NCI-H128 (cell line): ENCODE measurements around the gene PARD3B.
A peak's percentile ranks its signal among the peaks of the same experiment; 100 is the strongest.

Experiments
- DNase-seq: peaks from one replicate; lab custom pipeline; 2025; ENCODE audit not compliant: unreplicated experiment; lab: John Stamatoyannopoulos, UW

Gene PARD3B

DNA sequence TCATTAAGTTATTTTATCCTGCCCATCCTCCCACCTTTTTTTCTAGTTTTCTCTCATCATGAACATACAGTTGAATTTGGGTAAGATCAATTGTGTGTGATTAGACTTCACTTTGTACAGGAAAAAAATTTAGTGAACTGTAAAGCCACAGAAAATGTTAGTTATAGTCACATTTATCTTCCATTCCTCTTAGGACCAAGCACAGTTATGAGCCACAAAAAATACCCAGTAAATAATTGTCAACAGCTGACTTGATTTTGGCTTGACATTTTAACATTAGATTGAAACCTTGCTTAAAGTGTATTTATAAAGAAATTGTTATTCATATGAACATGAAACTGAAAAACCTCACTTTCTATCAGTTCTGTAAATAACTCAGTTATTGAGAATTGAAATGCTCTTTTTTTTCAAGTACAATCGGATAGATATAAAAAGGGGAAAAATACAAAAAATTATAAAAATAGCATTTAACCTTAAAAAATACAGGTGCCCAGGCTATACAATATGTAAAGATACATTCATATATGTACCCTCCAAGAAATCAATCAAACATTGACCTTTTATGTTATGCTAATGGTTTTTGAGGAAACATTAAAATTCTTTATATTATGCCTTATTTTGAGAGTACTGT, 747.5 kb downstream of the PARD3B start:
- no peak for DNase-seq

DNA sequence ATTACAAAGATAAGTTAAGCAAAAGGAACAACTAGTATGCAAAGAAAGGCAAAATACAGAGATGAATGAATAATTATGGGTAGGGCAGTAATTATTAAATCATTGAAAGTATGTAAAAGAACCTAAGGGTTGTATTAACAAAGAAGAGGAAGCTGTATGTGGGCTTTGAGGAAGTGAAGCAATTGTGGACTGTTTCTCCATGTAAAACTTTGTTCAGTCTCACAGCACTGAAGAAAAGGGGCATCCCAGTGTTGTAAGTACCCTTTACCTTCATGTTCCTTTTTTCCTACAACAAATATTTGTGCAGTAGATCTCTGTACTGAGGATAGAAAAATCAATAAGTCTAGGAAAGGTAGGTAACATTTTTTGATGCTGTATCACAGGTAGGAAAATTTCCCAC, 748.3 kb downstream of the PARD3B start:
- DNase-seq, result no peak

DNA sequence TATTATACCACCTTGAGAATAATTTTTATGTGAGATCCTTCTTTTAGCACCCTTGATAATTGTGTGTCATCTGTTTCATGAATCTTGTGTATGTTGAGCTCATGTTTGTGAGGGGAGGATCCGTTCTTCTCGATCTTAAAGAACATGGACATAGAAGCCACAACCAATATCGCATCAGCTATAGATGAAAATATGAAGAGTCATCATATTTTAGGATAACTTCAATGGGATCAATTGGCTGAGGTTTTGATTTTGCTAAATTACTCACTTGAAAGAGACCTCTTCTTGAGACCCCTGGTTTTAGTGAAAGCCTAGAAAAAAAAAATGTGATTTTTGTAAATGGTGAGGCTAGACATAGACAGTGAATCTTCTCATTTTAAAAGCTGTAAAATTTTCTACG, 751.7 kb downstream of the PARD3B start:
- DNase-seq, result no peak

DNA sequence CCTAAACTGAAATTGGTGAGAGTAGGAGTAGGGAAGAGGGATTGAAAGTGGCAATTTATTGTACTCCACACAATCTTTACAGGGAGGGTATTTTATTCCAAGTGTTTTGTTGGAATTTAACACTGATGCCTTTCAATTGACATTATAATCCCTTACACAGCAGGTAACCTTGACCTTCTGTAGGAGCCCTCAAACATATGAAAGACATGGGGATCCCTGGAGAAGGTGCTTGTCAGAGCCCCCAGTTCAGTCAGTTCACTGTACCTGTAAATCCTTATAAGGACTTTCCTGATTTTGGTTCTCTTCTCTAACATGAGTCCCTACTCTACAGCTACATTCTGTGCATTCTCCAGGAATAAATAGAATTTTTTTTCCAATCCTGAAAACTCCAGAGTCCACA, 752.1 kb downstream of the PARD3B start:
- DNase-seq, result no peak

DNA sequence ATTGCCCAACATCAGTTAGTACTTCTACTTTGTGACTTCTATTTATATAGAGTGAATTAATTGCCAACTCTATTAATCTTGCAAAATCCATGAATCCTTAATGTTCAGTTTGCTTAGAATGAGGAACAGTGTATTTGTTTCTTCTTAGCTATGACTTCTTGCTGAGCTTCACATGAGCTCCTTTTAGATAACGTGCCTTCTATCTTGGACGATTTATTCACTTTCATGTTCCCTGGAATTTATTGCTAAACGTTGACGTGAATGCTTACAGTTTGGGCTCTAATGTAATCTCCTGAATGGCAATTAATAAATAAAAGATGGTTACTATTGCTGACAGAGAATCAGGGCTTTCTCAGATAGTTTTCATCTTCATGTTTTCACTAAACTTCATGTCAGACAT, 752.6 kb downstream of the PARD3B start:
- no peak for DNase-seq

DNA sequence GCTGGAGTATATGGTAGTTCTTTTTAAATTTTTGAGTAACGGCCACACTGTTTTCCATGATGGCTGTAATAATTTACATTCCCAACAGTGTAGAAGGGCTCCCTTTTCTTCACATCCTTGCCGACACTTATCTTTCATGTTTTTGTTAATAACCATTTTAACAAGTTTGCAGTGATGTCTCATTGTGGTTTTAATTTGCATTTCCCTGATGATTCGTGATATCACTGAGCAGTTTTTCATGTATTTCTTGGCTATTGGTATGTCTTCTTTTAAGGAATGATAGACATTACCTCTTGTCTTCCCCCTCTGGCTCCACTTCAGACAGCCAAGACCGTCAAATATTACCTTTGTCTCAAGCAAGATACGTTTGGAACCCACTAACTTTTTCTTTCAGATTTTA, 765.9 kb downstream of the PARD3B start:
- no peak for DNase-seq

DNA sequence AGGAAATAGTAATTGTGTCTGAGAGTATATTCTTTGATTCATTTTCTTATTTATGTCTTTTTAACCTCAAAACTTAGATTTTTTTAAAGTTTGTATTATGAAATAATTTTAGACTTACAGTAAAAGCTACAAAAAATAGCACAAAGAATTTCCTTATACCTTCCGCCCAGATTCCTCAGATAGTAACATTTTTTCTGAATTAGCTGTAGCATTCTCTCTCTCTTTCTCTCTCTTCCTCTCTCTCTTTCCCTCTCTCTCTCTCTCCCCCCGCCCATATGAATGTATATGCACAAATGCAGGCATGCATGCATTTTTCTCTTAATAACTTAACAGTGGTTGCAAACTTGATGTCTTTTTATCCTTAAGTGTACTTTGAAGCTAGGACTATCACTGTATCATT, 776.0 kb downstream of the PARD3B start:
- DNase-seq, result no peak

DNA sequence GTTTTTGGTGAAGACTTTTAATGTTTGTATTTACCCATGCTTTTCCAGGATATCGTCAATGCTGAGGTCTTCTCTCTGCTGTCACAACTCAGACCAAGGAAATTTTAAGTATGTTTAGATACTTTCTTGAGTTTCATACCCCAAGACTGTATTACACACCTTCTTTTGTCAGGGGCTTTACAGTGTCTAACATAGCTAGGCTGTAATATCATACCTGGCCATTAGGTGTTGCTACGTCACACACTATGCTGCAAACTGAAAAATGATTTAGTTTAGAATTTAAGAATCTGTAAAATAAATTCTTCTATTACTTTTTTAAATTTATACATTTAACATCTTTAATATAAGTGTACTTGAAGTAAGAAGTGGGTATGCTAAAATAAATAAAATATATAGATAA, 778.7 kb downstream of the PARD3B start:
- DNase-seq, result no peak

DNA sequence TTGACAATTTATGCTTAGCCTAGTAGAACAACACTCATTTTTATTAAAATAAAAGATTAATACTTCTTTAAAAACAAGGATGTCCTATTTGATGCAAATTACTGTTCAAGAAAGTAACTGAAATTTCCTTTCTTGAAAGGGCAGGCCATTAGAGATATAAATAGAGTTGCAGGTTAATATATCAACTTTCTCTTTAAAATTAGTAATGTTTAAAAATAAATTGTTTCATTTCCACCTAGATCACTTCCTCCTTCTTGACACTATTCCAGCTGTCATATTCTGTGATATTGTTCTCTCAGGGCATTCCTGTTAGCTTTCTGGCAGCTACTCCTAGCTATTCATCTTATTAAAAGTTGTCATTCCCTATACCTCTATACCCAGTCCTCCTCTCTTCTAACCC, 779.1 kb downstream of the PARD3B start:
- DNase-seq, result no peak

DNA sequence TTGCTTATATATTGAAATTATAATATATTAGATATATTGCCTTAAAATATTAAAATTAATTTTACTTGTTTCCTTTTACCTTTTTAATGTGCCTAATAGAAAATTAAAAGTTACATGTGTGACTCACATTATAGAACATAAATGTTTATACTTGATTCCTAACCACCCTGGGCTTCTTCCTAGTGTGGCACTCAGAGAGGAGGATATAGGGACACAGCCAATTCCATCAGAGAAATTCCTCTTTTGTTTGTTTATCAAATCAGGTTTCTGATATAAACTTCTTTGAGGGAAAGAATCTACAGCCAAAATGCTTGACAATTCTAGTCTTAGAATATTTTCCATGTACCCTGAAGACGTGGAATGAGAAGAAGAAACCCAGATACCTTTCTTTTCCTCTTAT, 788.1 kb downstream of the PARD3B start:
- no peak for DNase-seq

DNA sequence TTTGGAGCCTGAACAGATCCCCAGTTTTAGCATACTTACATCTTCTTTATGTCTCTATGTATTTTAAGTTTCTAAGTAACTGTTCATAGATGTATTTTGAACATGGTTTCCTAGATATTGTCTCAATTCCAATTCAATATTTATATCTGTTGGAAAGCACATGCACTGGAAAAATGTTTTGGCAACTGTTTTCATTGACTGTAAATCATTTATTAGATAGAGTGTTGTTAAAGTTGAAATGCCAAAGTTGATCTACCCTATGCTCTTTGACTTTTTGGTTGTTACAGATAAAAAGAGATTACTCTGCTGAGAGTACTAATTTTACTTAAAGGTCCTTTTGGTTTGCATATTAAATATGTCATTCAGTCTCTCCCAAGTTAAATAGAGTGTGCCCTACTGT, 792.0 kb downstream of the PARD3B start:
- no peak for DNase-seq

DNA sequence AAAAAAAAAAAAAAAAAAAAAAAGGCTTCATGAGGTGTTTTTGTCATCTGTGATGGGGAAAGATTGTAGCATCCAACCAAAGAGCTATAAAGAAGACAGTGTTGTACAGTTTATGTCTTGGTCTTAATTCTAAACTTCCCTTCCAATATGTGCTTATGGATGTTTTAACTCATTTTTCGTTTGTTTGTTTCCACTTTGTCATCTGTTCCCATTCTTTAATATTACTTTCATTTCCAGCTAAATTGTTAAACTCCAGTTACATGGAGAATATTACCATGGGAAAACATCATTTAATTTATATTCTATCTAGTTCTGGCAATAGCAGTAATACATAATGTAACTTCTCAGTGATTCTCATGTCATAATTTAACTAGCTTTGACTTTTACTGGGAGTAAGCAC, 792.9 kb downstream of the PARD3B start:
- no peak for DNase-seq

DNA sequence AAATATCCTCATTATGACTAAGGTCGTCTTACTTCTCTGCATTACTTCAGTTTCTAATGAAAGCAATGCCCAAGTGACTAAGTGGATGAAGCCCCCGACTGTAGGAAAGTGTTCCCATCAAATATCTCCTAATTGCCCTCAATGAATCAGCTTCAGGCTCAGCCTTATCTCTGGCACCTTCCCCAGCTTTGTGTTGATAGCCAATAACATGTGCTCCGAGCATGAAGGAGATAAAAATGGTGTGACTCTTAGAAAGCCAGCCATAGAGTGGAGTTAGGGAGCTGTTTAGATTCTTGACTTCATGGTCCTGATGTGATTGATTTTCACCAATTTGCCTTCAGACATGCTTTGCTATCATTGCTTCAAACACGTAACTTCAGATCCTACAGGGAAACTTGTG, 797.8 kb downstream of the PARD3B start:
- no peak for DNase-seq

DNA sequence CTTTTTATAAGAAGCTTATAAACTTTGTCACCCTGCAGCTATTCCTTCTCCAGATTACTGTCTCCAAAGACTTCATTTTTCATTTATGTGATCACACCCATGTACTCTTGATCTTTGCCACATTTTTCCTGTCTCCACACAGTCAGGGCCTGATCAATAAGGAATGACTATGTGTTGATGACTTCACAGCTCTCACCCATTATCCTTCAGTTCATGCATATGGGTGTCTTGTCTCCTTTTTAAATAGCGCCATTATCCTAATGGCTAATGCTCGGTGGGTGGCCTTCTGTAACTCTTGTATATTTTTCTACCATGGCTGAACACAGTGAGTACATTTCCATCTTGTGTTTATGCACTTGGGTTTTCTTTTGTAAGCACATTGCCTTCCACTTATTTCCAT, 801.4 kb downstream of the PARD3B start:
- no peak for DNase-seq

DNA sequence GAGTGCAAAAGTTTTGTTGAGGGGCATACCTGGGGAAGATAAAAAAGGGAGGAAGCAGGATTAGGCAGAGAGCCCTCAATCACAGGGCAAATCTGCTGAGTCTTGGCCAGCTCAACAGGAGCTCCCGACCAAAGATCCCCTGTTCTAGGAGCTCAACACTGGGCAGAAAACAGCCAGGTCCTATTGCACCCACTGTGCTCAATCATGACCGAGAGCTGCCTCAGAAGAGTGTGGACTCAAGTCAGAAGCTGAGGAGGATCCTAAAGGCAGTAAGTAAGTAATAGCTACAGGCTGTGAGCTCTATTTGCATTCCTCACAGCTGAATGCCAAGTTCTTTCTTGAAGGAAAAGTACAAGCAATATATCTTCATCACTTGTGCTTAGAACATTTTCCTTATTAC, 802.6 kb downstream of the PARD3B start:
- DNase-seq, result no peak

DNA sequence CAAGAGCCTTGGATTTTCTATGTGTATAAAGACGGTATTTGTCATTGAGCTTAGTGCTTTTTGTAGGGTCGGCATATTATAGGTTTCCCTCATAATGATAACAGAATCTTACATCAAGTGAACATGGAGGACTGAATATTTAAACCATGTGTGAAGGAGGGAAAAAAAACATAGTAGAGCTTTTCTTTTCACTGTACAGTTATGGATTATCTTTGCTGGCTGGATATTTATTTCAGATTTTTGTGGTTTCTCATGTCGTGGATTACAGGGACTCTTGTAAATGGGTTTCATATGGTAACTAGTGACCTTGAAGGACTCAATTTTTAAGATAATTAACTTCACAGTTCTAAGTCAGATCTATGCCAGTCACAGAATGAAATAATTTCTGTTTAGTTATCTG, 806.8 kb downstream of the PARD3B start:
- DNase-seq, result no peak

DNA sequence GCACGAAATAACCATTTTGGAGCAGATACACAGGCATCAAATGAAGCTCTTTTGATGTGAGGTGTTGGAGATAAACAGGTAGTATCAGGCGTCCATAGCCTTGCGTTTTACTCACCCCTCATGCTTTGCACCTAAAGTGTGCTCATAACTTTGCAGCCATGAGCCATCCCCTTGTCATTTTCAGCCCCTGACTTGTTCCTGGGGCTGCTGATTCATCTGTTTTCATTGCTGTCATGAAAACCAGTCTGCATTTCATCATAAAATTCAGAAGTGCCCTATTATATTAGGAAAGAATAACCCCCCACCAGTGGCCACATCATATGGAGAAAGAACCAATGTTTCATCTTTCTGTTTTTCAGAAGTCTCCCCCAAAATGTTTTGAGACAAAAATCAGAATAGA, 807.3 kb downstream of the PARD3B start:
- no peak for DNase-seq

DNA sequence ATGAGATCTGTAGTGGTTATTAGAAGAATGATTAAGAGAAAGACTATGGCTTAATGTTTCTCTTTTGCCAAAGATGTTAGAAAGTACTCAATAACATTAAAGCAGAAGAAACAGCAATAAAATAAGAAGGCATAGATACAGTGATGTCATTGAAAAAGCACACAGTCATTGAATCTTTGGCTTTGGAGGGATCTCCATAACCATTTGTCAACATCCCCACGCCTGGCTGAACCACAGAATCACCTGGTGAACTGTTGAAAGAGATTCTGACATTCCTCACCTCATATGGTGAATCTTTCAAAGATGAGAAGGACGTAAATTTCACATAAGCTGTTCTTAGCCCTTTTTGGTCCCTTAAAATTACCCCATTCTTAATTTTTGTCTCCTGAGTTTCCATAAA, 812.5 kb downstream of the PARD3B start:
- no peak for DNase-seq

DNA sequence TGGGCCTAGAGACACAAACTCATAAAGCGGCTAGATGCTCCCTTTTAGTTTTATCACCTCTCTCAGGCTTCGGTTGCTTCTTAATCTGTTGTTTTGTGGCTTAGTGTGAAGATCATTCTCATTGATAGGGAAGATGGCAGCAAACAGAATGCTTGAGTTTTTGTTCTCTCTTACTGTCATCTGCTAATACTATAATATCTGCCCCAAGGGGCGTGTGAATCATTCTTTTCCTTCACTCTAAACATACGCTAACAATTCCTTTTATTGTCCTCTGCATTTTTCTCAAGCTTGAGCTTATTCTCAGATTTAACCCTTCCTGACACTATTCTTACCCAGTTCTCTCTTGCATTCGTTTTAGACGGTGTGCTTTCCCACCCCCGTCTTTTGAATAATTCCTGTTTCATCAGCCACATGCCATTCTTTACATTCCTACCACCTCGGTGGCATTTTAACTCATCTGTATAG, 813.1 kb downstream of the PARD3B start:
- DNase-seq, result no peak

DNA sequence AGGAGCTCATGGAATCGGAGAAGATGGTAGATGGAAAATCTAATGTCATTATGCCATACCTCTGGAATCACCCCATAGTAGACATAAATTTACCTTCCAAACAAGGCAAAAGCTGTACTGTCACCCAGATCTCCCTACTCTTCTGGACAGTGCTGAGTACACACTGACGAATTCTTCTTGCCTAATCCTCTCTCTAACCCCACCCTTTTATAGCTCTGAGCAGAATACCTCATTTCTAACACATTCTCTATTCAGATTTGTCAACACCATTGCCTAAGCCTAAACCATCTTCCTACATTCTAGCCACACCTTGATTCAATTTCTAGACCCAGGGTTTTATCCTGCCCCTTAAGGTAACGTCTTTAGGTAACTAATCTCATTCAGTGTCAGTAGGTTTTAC, 816.0 kb downstream of the PARD3B start:
- no peak for DNase-seq

DNA sequence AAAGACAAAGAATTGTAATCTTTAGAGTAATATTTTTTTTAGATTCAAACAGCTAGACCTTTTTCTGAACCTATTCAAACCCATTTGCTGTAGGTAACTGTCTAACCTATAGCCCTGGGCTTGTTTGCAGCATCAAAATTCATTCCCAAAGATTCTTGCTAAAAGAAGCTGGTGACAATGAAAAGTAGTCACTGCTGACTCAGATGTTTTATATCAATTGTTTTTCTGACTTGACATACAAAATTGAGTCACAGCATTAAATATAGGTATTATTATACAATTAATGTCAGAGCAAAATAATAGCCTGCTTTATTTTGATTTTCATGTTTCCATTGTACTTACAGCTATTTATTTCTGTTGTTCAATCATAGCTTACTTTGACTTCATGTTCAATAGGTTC, 816.7 kb downstream of the PARD3B start:
- no peak for DNase-seq

DNA sequence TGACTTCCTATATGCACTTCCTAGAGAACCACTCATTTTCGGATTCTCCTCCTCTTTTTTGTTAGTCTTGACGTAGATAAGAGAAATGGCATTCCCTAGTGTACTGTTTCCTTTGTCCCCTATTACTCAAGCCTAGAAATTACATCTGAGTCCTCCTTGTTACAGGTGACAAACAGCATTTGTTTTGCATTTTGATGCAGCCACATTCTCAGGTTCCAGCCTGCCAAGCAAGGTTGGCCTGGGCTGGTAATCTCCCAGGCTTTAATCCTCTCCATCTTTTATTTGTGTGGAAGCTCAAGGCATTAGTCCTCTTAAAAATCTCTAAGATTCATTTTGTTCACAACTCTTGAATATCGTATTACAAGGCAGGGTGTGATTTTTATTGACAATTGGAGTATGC, 819.0 kb downstream of the PARD3B start:
- DNase-seq, result peak; percentile 38

DNA sequence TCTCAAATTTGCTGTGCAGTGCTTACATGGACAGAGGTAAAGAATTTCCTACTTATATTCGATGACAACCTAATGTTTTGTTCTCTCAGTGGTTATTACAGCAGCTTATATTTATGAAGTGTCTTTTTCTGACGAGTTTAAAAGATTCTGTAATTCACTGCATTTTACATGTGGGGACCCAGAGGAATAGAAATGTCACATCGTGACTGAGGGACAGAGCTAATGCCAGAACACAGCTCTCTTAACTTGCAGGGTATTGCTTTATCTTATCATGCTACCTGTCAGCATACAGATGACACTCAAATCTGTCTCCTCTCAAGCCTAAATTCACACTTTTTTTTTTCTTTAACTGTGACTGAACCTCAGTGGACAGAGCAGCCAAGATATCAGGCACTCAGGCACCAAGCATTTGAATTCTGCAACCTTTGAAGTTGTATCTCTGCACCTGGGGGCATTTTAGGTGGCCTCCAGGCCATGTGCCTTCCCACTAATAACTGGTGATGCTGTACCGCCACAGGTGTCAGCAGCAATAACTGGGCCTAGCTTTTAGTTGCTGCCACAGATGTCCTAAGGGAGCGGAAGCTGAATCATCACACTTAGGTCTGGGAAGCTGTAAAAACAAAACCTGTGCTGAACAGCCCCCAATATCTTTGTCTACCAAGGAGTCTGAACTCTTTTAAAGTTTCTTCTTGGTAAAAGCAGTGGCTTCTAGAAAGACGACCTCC, 821.2 kb downstream of the PARD3B start:
- DNase-seq, result no peak
